ENCODE measurements around the gene BPIFB3. TPM values are rescaled to one million over a fixed set of nuclear protein-coding genes. Genes with fewer than 3 reads are reported as not detected.

Gene BPIFB3
- total and polyA plus RNA-seq, 2 of the 13 experiments (the other 11 are each of a cell fraction or from before 2014, with no cell fraction given) = 0.09 TPM; not detected in 1

DNA sequence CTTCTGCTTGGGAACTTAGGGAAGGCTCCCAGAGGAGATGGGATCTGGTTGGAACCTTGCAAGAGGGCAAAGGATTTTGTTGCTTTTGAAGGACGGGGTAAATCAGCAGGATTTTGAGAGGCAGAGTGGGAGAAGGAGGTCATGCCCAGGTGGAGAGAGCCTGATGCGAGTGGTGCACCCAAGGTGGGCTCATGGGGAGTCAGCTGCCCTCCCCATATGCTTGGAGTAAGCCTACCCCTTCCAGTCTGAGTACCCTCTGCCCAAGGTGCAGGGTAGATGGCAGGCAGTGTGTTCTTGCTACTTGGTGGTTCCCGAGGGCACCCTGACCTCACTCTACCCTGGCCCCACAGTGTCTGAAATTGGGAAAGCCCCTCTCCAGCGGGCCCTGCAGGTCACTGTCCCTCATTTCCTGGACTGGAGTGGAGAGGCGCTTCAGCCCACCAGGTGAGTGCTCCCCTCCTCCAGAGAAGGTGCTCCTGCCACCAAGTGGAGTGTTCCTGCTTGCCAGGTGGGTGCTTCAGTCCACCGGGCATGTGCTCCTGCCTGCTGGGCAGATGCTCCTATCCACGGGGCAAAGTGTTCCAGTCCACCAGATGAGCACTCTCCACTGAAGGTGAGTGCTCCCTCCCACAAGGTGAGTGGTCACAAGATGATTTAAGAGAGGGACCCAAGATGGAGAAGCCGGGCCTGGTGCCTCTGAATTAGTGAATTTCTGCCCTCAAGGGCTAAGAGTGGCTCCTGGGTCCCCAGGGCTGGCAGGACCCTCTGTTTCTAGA is 42.8 kb upstream of the BPIFB3 start (continued):
- TF ChIP-seq, protein P1, sequence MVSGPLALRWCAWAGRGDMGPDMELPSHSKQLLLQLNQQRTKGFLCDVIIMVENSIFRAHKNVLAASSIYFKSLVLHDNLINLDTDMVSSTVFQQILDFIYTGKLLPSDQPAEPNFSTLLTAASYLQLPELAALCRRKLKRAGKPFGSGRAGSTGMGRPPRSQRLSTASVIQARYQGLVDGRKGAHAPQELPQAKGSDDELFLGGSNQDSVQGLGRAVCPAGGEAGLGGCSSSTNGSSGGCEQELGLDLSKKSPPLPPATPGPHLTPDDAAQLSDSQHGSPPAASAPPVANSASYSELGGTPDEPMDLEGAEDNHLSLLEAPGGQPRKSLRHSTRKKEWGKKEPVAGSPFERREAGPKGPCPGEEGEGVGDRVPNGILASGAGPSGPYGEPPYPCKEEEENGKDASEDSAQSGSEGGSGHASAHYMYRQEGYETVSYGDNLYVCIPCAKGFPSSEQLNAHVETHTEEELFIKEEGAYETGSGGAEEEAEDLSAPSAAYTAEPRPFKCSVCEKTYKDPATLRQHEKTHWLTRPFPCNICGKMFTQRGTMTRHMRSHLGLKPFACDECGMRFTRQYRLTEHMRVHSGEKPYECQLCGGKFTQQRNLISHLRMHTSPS (CRISPR knock-in tag; IDR thresholded peaks at IDR 0.05; ENCODE audit: low read depth) = no peak
- TF ChIP-seq ZSCAN12 (CRISPR knock-in tag; IDR thresholded peaks at IDR 0.05) (no peak), SAP130 (CRISPR knock-in tag; IDR thresholded peaks at IDR 0.05; ENCODE audit: low read depth) (no peak), REL (CRISPR knock-in tag; conservative IDR thresholded peaks at IDR 0.05) (no peak), ZBTB7B (CRISPR knock-in tag; IDR thresholded peaks at IDR 0.05) (0 out of 2 replicates have a peak, but pooled peaks have one; percentile 9), ZEB1 (IDR thresholded peaks at IDR 0.05; ENCODE audit: insufficient replicate concordance, low read depth) (no peak), NR2F2 (IDR thresholded peaks at IDR 0.05; ENCODE audit: borderline replicate concordance, low read depth) (peak; percentile 31; the same call in 1 of the 2 replicates), KDM1A (CRISPR knock-in tag; IDR thresholded peaks at IDR 0.05) (no peak), PHB2 (IDR thresholded peaks at IDR 0.05; ENCODE audit: partially characterized antibody) (no peak)
- TF ChIP-seq, protein P2, sequence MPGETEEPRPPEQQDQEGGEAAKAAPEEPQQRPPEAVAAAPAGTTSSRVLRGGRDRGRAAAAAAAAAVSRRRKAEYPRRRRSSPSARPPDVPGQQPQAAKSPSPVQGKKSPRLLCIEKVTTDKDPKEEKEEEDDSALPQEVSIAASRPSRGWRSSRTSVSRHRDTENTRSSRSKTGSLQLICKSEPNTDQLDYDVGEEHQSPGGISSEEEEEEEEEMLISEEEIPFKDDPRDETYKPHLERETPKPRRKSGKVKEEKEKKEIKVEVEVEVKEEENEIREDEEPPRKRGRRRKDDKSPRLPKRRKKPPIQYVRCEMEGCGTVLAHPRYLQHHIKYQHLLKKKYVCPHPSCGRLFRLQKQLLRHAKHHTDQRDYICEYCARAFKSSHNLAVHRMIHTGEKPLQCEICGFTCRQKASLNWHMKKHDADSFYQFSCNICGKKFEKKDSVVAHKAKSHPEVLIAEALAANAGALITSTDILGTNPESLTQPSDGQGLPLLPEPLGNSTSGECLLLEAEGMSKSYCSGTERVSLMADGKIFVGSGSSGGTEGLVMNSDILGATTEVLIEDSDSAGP (CRISPR knock-in tag; IDR thresholded peaks at IDR 0.05; ENCODE audit: borderline replicate concordance) = no peak
- TF ChIP-seq, protein P3, sequence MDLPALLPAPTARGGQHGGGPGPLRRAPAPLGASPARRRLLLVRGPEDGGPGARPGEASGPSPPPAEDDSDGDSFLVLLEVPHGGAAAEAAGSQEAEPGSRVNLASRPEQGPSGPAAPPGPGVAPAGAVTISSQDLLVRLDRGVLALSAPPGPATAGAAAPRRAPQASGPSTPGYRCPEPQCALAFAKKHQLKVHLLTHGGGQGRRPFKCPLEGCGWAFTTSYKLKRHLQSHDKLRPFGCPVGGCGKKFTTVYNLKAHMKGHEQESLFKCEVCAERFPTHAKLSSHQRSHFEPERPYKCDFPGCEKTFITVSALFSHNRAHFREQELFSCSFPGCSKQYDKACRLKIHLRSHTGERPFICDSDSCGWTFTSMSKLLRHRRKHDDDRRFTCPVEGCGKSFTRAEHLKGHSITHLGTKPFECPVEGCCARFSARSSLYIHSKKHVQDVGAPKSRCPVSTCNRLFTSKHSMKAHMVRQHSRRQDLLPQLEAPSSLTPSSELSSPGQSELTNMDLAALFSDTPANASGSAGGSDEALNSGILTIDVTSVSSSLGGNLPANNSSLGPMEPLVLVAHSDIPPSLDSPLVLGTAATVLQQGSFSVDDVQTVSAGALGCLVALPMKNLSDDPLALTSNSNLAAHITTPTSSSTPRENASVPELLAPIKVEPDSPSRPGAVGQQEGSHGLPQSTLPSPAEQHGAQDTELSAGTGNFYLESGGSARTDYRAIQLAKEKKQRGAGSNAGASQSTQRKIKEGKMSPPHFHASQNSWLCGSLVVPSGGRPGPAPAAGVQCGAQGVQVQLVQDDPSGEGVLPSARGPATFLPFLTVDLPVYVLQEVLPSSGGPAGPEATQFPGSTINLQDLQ (CRISPR knock-in tag; IDR thresholded peaks at IDR 0.05) = no peak
- TF ChIP-seq, protein P4, sequence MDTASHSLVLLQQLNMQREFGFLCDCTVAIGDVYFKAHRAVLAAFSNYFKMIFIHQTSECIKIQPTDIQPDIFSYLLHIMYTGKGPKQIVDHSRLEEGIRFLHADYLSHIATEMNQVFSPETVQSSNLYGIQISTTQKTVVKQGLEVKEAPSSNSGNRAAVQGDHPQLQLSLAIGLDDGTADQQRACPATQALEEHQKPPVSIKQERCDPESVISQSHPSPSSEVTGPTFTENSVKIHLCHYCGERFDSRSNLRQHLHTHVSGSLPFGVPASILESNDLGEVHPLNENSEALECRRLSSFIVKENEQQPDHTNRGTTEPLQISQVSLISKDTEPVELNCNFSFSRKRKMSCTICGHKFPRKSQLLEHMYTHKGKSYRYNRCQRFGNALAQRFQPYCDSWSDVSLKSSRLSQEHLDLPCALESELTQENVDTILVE (CRISPR knock-in tag; IDR thresholded peaks at IDR 0.05) = no peak
